Hepatocyte (in vitro differentiated cells): Measurements from ENCODE around the gene SSTR3. TPM values are rescaled to one million over a fixed set of nuclear protein-coding genes. Genes with fewer than 3 reads are reported as not detected.

Experiments
- DNase-seq: peaks from one replicate; pipeline ENCODE4 v3.0.0-alpha.2; 2016; ENCODE audit warnings: low spot score
- H2AFZ ChIP-seq: fragments of 200-600 bp; sonication (generic); 2 replicates; pipeline ENCODE4 v1.6.0; 2016; ENCODE audit warnings: antibody characterized with exemption, mild to moderate bottlenecking
- H3K27ac ChIP-seq: fragments of 200-600 bp; sonication (generic); 2 replicates; pipeline ENCODE4 v1.5.1; 2016; ENCODE audit warnings: mild to moderate bottlenecking
- H3K27me3 ChIP-seq: fragments of 200-600 bp; sonication (generic); 2 replicates; pipeline ENCODE4 v1.6.1; 2016
- H3K36me3 ChIP-seq: fragments of 200-600 bp; sonication (generic); replicated peaks from 2 replicates; pipeline ENCODE4 v1.5.1; 2016; ENCODE audit warnings: low read depth; ENCODE audit not compliant: insufficient read depth
- H3K4me1 ChIP-seq: fragments of 200-600 bp; sonication (generic); 2 replicates; pipeline ENCODE4 v1.5.1; 2016; ENCODE audit warnings: mild to moderate bottlenecking, moderate library complexity; ENCODE audit not compliant: insufficient read depth
- H3K4me2 ChIP-seq: fragments of 200-600 bp; sonication (generic); 2 replicates; pipeline ENCODE4 v1.6.0; 2016
- H3K4me3 ChIP-seq: fragments of 200-600 bp; sonication (generic); 2 replicates; pipeline ENCODE4 v1.5.1; 2016; ENCODE audit warnings: mild to moderate bottlenecking
- H3K79me2 ChIP-seq: fragments of 200-600 bp; sonication (generic); 2 replicates; pipeline ENCODE4 v1.6.0; 2017; ENCODE audit warnings: mild to moderate bottlenecking
- H3K9me2 ChIP-seq: fragments of 200-600 bp; sonication (generic); replicated peaks from 2 replicates; pipeline ENCODE4 v1.6.0; 2017; ENCODE audit warnings: mild to moderate bottlenecking; ENCODE audit not compliant: insufficient read depth
- H3K9me3 ChIP-seq: fragments of 200-600 bp; sonication (generic); 2 replicates; pipeline ENCODE4 v1.5.1; 2016; ENCODE audit warnings: low read depth, mild to moderate bottlenecking
- H4K20me1 ChIP-seq: fragments of 200-600 bp; sonication (generic); 2 replicates; pipeline ENCODE4 v1.6.0; 2016; ENCODE audit warnings: mild to moderate bottlenecking; ENCODE audit not compliant: insufficient read depth, poor library complexity, severe bottlenecking
- CTCF ChIP-seq: fragments of 200-600 bp; sonication (generic); IDR thresholded peaks from 2 replicates; pipeline ENCODE4 v1.5.1; 2016; ENCODE audit warnings: antibody characterized with exemption, mild to moderate bottlenecking; ENCODE audit not compliant: poor library complexity
- EZH2 ChIP-seq: fragments of 200-600 bp; sonication (generic); IDR thresholded peaks from 2 replicates; pipeline ENCODE4 v1.6.1; 2016; ENCODE audit warnings: antibody characterized with exemption, mild to moderate bottlenecking, borderline replicate concordance
- EZH2phosphoT487 ChIP-seq: fragments of 200-600 bp; sonication (generic); IDR thresholded peaks from one replicate; pipeline ENCODE4 v1.6.1; 2018; ENCODE audit warnings: antibody characterized with exemption, mild to moderate bottlenecking, low read depth, moderate library complexity; ENCODE audit not compliant: unreplicated experiment, severe bottlenecking
- WGBS: methylation state at CpG from one replicate; pipeline ENCODE4 v1.1.6; 2016; ENCODE audit warnings: low lambda C conversion rate; ENCODE audit errors: missing lambda C conversion rate; 5-methylcytosine and 5-hydroxymethylcytosine counted together
- polyA plus RNA-seq: library from polyadenylated mRNA; unstranded; fragments of >200 nt; fragmentation: Nextera tagmentation; extraction: Ambion mirVana; gene quantifications from 2 replicates; pipeline ENCODE4 v1.2.1, GENCODE V29; 2016
- total RNA-seq: library from RNA; depleted of rRNA; stranded (reverse); fragments of >200 nt; gene quantifications from 2 replicates; pipeline ENCODE4 v1.2.3, GENCODE V29; 2014

SSTR3 gene
- total and polyA plus RNA-seq, 2 experiments from 2014 or later, result 0.47 to 2.8 TPM

- Histone ChIP-seq H3K9me3 (no peaks in the 10 kb centered on the region), H3K9me2 (no peaks in the 10 kb centered on the region), H3K4me1 (peaks cover 3% of the 10 kb centered on the region), H3K27me3 (no peaks in the 10 kb centered on the region), H3K79me2 (no peaks in the 10 kb centered on the region), H3K4me3 (no peak overlapping the region), H3K27ac (no peak overlapping the region), H3K36me3 (no peaks in the 10 kb centered on the region), H3K4me2 (no peak overlapping the region), H2AFZ (no peak overlapping the region), H4K20me1 (no peaks in the 10 kb centered on the region)
- TF ChIP-seq CTCF, result no peak
- TF ChIP-seq EZH2, result no peak
- TF ChIP-seq EZH2phosphoT487, result no peak
- no peak for DNase-seq
- 81% methylated on average over 22 of the region's 22 CpGs for WGBS
These were observed 32.8 kb upstream of the SSTR3 start for GRCh38 chr22:37244922-37245722.

GRCh38 chr22:37244114-37244921 is 32.0 kb upstream of the SSTR3 start, which contains the start of gene RAC2:
TSS of gene RAC2 (minus strand) at chr22:37244269. CDS start at chr22:37244148, 121 bp downstream.
- 37% methylated on average over 23 of the region's 23 CpGs for WGBS
- Histone ChIP-seq H3K27me3 (no peaks in the 10 kb centered on the region), H3K4me2 (peak within 1 kb of the TSS; percentile 61), H3K36me3 (no peaks in the 10 kb centered on the region), H3K27ac (no peak within 1 kb of the TSS), H3K9me3 (no peaks in the 10 kb centered on the region), H3K4me1 (peaks cover 3% of the 10 kb centered on the region), H2AFZ (peak within 1 kb of the TSS; percentile 9), H4K20me1 (no peaks in the 10 kb centered on the region), H3K9me2 (no peaks in the 10 kb centered on the region), H3K79me2 (no peaks in the 10 kb centered on the region), H3K4me3 (no peak within 1 kb of the TSS)
- DNase-seq, result peak; percentile 64
- TF ChIP-seq EZH2phosphoT487 (no peak), CTCF (no peak), EZH2 (no peak)

GRCh38 chr22:37243402-37244113 is 31.3 kb upstream of the SSTR3 start:
- peak overlapping the region; percentile 61 for H3K4me2 ChIP-seq
- no peaks in the 10 kb centered on the region for H4K20me1 ChIP-seq
- H3K36me3 ChIP-seq, result no peaks in the 10 kb centered on the region
- no peaks in the 10 kb centered on the region for H3K79me2 ChIP-seq
- no peak overlapping the region for H3K4me3 ChIP-seq
- no peak overlapping the region for H3K27ac ChIP-seq
- 80% methylated on average over 12 of the region's 12 CpGs for WGBS
- peak overlapping the region; percentile 9 for H2AFZ ChIP-seq
- no peaks in the 10 kb centered on the region for H3K9me3 ChIP-seq
- DNase-seq, result no peak
- H3K4me1 ChIP-seq, result peaks cover 3% of the 10 kb centered on the region
- H3K9me2 ChIP-seq, result no peaks in the 10 kb centered on the region
- no peak for TF ChIP-seq CTCF
- TF ChIP-seq EZH2phosphoT487, result no peak
- no peak for TF ChIP-seq EZH2
- H3K27me3 ChIP-seq, result no peaks in the 10 kb centered on the region
